WERI-Rb-1 (cell line): ENCODE measurements around the gene GBP1.
"Not testable (repeated sequence)": the region's sequence is repeated elsewhere in the genome, so short reads cannot be mapped to it uniquely, and the experiment has no call there.

ENCODE experiments used
- DNase-seq: peaks from one replicate; pipeline ENCODE4 v3.0.0-alpha.2; 2020
- H3K27ac ChIP-seq: fragments of 250-450 bp; sonication (Bioruptor Pico); 2 replicates; pipeline ENCODE4 v1.5.1; 2020; ENCODE audit warnings: mild to moderate bottlenecking, moderate library complexity
- H3K27me3 ChIP-seq: fragments of 250-450 bp; sonication (Bioruptor Pico); 2 replicates; pipeline ENCODE4 v1.5.1; 2021; ENCODE audit warnings: mild to moderate bottlenecking, low read depth, moderate library complexity; ENCODE audit not compliant: insufficient read depth, severe bottlenecking
- H3K36me3 ChIP-seq: fragments of 250-450 bp; sonication (Bioruptor Pico); 2 replicates; pipeline ENCODE4 v1.5.1; 2020; ENCODE audit warnings: mild to moderate bottlenecking, moderate library complexity
- H3K4me3 ChIP-seq: 2 replicates; pipeline ENCODE4 v1.5.1; 2011; ENCODE audit warnings: low read depth, mild to moderate bottlenecking, control low read depth, low read length
- H3K9me3 ChIP-seq: fragments of 250-450 bp; sonication (Bioruptor Pico); 2 replicates; pipeline ENCODE4 v1.5.1; 2021; ENCODE audit warnings: mild to moderate bottlenecking, moderate library complexity; ENCODE audit not compliant: severe bottlenecking
- TF ChIP-seq, protein P1 (sequence below): IDR thresholded peaks from 2 replicates; pipeline ENCODE4 v1.5.1; 2011; ENCODE audit warnings: low read depth, mild to moderate bottlenecking, control low read depth, inconsistent platforms, low read length

GBP1 gene

DNA sequence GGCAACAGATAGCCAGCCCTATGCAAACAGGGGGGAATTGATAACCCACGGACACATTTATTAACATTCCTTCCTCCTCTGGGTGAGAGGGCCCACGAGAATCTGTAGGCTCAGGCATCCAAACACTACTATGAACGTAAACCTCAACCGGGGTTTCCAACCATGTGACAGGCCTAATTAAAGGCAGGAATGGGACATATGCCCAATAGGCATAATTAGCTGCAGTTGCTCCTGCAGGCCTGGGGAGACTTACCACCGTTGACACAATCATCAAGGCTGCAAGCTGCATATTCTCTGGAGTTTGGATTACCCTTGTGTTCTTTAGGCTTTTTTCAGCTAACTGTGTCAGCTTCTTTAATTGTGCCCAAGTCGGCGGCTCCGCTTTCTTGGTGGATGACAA is 22.2 kb upstream of the GBP1 start:
- Histone ChIP-seq H3K27ac (no peak overlapping the region), H3K36me3 (no peaks in the 10 kb centered on the region), H3K9me3 (no peaks in the 10 kb centered on the region), H3K27me3 (peaks cover 7% of the 10 kb centered on the region), H3K4me3 (no peak overlapping the region)
- DNase-seq, result no peak
- TF ChIP-seq, protein P1, sequence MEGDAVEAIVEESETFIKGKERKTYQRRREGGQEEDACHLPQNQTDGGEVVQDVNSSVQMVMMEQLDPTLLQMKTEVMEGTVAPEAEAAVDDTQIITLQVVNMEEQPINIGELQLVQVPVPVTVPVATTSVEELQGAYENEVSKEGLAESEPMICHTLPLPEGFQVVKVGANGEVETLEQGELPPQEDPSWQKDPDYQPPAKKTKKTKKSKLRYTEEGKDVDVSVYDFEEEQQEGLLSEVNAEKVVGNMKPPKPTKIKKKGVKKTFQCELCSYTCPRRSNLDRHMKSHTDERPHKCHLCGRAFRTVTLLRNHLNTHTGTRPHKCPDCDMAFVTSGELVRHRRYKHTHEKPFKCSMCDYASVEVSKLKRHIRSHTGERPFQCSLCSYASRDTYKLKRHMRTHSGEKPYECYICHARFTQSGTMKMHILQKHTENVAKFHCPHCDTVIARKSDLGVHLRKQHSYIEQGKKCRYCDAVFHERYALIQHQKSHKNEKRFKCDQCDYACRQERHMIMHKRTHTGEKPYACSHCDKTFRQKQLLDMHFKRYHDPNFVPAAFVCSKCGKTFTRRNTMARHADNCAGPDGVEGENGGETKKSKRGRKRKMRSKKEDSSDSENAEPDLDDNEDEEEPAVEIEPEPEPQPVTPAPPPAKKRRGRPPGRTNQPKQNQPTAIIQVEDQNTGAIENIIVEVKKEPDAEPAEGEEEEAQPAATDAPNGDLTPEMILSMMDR, result no peak

DNA sequence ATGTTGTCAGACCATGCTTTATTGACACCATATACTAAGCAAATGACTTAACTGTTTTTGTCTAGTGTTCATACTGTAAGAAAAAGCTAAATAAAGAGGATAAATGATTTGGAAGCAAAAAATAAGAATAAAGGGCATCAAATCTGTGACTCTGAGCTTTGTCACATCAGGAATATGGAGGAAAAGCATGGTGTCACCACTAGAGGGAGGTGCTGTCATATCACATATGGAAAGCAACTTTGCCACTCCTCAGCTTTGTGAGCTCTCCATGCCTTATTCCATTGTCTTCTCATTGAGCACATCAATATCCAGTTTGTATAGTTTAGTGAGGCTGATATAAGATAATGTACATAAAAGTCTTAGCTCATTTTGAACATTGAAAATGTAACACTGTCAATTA is 20.8 kb upstream of the GBP1 start:
- H3K36me3 ChIP-seq, result no peaks in the 10 kb centered on the region
- peaks cover 7% of the 10 kb centered on the region for H3K27me3 ChIP-seq
- no peak overlapping the region for H3K4me3 ChIP-seq
- H3K9me3 ChIP-seq, result no peaks in the 10 kb centered on the region
- TF ChIP-seq, protein P1, result peak; percentile 66
- DNase-seq, result peak; percentile 17
- no peak overlapping the region for H3K27ac ChIP-seq

DNA sequence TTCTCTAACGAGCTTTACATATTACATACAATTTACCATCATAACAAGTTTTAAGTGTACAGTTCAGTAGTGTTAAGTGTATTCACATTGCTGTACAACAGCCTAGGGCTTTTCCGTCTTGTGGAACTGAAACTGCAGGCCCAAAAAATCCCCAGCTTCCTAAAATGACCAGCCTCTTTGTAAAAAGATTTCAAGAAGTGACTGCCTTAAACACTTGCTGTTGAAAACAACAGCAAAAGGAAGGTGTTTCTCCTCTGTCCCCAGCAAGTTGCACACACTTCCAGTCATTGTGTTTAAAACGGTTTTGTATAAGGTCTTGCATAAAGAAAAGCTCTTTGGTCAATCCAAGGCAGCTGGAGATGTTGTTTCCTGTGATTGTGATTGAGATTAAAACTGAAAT is 16.0 kb upstream of the GBP1 start:
- H3K36me3 ChIP-seq, result no peaks in the 10 kb centered on the region
- no peak for DNase-seq
- no peaks in the 10 kb centered on the region for H3K9me3 ChIP-seq
- TF ChIP-seq, protein P1, result no peak
- H3K4me3 ChIP-seq, result no peak overlapping the region
- peaks cover 3% of the 10 kb centered on the region for H3K27me3 ChIP-seq
- H3K27ac ChIP-seq, result no peak overlapping the region

DNA sequence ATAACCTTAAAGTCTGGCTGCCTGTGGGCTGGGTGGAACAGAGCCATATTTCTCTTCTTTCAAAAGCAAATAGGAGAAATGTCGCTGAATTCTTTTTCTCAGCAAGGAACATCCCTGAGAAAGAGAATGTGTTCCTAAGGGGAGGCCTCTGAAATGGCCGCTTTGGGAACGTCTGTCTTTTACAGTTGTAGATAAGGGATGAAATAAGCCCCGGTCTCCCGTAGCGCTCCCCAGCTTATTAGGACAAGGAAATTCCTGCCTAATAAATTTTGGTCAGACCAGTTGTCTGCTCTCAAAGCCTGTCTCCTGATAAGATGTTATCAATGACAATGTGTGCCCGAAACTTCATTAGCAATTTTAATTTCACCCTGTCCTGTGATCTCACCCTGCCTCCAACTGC is 15.1 kb upstream of the GBP1 start:
- H3K4me3 ChIP-seq, H3K27ac ChIP-seq: not testable (repeated sequence)

DNA sequence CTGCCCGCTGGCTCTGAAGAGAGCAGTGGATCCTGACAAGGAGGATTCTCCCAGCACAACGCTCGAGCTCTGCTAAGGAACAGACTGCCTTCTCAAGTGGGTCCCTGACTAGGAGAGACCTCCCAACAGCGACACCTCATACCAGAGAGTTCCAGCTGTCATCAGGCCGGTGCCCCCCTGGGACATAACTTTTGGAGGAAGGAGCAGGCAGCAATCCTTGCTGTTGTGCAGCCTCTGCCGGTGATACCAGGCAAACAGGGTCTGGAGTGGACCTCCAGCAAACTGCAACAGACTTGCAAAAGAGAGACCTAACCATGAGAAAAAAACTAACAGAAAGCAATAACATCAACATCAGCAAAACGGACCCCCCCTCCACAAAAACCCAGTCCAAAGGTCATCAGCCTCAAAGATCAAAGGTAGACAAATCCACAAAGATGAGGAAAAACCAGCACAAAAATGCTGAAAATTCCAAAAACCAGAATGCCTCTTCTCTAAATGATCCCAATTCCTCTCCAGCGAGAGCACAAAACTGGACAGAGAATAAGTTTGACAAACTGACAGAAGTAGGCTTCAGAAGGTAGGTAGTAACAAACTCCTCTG is 7.6 kb upstream of the GBP1 start:
- not testable (repeated sequence) for H3K27me3 ChIP-seq

More for the DNA sequence above, 15.1 kb upstream of the GBP1 start:
- H3K9me3 ChIP-seq, H3K27me3 ChIP-seq, H3K36me3 ChIP-seq, DNase-seq: not testable (repeated sequence)

DNA sequence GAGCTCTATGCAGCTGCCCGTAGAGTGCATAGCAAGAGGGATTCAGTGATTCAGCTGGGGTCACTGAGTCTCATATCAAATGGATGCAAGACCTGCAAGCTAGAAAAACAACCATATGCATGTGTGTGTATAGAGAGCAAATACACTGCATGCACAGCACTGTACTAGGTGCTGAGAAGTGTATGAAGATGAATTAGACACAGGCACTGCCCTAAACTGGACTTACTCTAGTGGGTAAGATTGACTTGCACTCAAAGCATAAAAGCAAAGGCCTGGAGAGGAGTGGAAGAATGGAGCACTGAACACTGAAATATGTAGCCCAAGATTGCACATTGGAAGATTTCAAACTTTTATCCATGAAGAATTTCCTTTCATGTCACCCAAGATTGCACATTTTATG is 5.5 kb upstream of the GBP1 start:
- Histone ChIP-seq H3K27ac (no peak overlapping the region), H3K9me3 (no peaks in the 10 kb centered on the region)
- TF ChIP-seq, protein P1, result no peak

More for the DNA sequence above, 7.6 kb upstream of the GBP1 start:
- not testable (repeated sequence) for H3K27ac ChIP-seq, H3K36me3 ChIP-seq, H3K4me3 ChIP-seq, DNase-seq, H3K9me3 ChIP-seq

DNA sequence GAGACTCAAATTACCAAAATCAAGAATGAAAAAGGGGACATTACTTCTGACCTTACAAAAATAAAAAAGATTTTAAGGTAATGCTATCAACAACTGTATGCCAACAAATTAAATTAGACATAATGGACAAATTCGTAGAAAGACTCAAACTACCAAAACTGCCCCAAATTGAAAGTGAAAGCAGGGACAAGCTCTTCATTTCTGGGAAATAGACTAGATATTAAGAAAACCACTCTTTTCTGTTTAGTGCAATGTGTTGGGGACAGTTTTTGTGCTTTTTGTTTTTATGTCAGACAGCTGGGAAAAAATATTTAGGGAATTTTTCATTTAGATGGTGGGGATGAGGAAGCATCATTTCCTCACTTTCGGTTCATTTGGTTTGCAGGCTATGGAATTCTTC is 4.9 kb upstream of the GBP1 start:
- no peak for DNase-seq
- Histone ChIP-seq H3K27me3 (peaks cover 7% of the 10 kb centered on the region), H3K4me3 (no peak overlapping the region), H3K27ac (no peak overlapping the region), H3K9me3 (no peaks in the 10 kb centered on the region), H3K36me3 (no peaks in the 10 kb centered on the region)
- TF ChIP-seq, protein P1, result no peak

More for the DNA sequence above, 5.5 kb upstream of the GBP1 start:
- no peak for DNase-seq
- Histone ChIP-seq H3K36me3 (no peaks in the 10 kb centered on the region), H3K4me3 (no peak overlapping the region), H3K27me3 (peaks cover 7% of the 10 kb centered on the region)
